HCT116 (cell line): ENCODE results near the gene NFIA. TPM values are rescaled to one million over a fixed set of nuclear protein-coding genes. Genes with fewer than 3 reads are reported as not detected.
"Not testable (repeated sequence)": the region's sequence is repeated elsewhere in the genome, so short reads cannot be mapped to it uniquely, and the experiment has no call there.

ENCODE experiments used
- ATAC-seq: fragments of 200-7000 bp; cut with Tn5 transposase; 2 replicates; pipeline ENCODE4 v1.9.1; 2020; ENCODE audit warnings: mild to moderate bottlenecking, moderate library complexity
- BruUV-seq: library from RNA; stranded (reverse); fragments of 400-500 nt; replicated peaks from 2 replicates; lab custom pipeline; 2021; lab: Mats Ljungman, UMichigan
- CTCF ChIA-PET: fragments of 300-600 bp; sonication (Branson Sonifier 250); formaldehyde crosslinking; loops from one replicate; lab custom pipeline; 2021; ENCODE audit warnings: antibody characterized with exemption; lab: Charles Lee
- POLR2A ChIA-PET: fragments of 300-600, 350-600 bp; sonication (Branson Sonifier 250); formaldehyde crosslinking; loops from one replicate; lab custom pipeline; 2021; ENCODE audit warnings: antibody characterized with exemption; lab: Charles Lee
- RAD21 ChIA-PET, 2 experiments: fragments of 300-600 bp; sonication (Branson Sonifier 250); formaldehyde crosslinking; loops; one replicate each; lab custom pipeline; 2023; ENCODE audit warnings: low total read pairs in 2 of 2; ENCODE audit not compliant: uncharacterized antibody in 2 of 2, unreplicated experiment in 2 of 2, low non-redundant PET in 1 of 2; lab: Charles Lee
- DNase-seq: peaks from one replicate; pipeline ENCODE4 v3.0.0-alpha.2; 2010; ENCODE audit warnings: low read depth, low spot score
- H2AFZ ChIP-seq: fragments of 200-600 bp; shearing (Covaris generic), sonication (generic); 2 replicates; pipeline ENCODE4 v1.6.1; 2017; ENCODE audit warnings: low read depth, mixed run types, mixed read lengths, antibody characterized with exemption, low read length; ENCODE audit not compliant: poor library complexity, severe bottlenecking
- H3K27ac ChIP-seq: 2 replicates; pipeline ENCODE4 v1.5.1; 2012; ENCODE audit warnings: low read depth, low read length
- H3K27me3 ChIP-seq: fragments of 200-600 bp; sonication (generic); 2 replicates; pipeline ENCODE4 v1.6.1; 2016; ENCODE audit warnings: mixed run types, low read length, mixed read lengths; ENCODE audit not compliant: insufficient read depth
- H3K36me3 ChIP-seq, 2 experiments: fragments of 200-500 bp in 1 of 2; fragments of 200-600 bp in 1 of 2; sonication (Bioruptor generic) in 1 of 2; sonication (generic) in 1 of 2; 2 replicates each; pipeline versions ENCODE4 v1.5.1 to v1.6.1; 2014 to 2016; ENCODE audit warnings: low read length in 2 of 2, inconsistent platforms in 1 of 2, mixed read lengths in 1 of 2, mixed run types in 1 of 2; ENCODE audit not compliant: insufficient read depth in 2 of 2, control insufficient read depth in 1 of 2
- H3K4me1 ChIP-seq, 2 experiments: fragments of 200-600 bp in 1 of 2; sonication (generic) in 1 of 2; 2 replicates each; pipeline versions ENCODE4 v1.5.1 to v1.6.1; 2012 to 2017; ENCODE audit warnings: low read length in 2 of 2, inconsistent platforms in 1 of 2, mild to moderate bottlenecking in 1 of 2, mixed read lengths in 1 of 2, mixed run types in 1 of 2, moderate library complexity in 1 of 2; ENCODE audit not compliant: insufficient read depth in 2 of 2, control insufficient read depth in 1 of 2
- H3K4me2 ChIP-seq: fragments of 200-600 bp; sonication (generic); 2 replicates; pipeline ENCODE4 v1.6.1; 2017; ENCODE audit warnings: mixed run types, low read length, mixed read lengths
- H3K4me3 ChIP-seq, 2 experiments: fragments of 200-600 bp in 1 of 2; sonication (generic) in 1 of 2; replicated peaks in 1 of 2; 2 replicates each; pipeline ENCODE4 v1.5.1; 2011 to 2016; ENCODE audit warnings: low read length in 2 of 2, control low read depth in 1 of 2, low read depth in 1 of 2, mild to moderate bottlenecking in 1 of 2, mixed read lengths in 1 of 2, mixed run types in 1 of 2
- H3K79me2 ChIP-seq: fragments of 200-600 bp; sonication (generic); 2 replicates; pipeline ENCODE4 v1.6.1; 2017; ENCODE audit warnings: mild to moderate bottlenecking, mixed run types, low read length, moderate library complexity, mixed read lengths; ENCODE audit not compliant: insufficient read depth
- H3K9ac ChIP-seq: fragments of 200-600 bp; sonication (generic); 2 replicates; pipeline ENCODE4 v1.6.1; 2016; ENCODE audit warnings: low read length, mixed read lengths
- H3K9me2 ChIP-seq: fragments of 200-600 bp; sonication (generic), shearing (Covaris generic); 2 replicates; pipeline ENCODE4 v1.6.1; 2017; ENCODE audit warnings: mixed run types, mild to moderate bottlenecking, moderate library complexity; ENCODE audit not compliant: insufficient read depth
- H3K9me3 ChIP-seq, 2 experiments: fragments of 200-500 bp in 1 of 2; fragments of 200-600 bp in 1 of 2; sonication (Bioruptor generic) in 1 of 2; sonication (generic) in 1 of 2; 2 replicates each; pipeline ENCODE4 v1.6.1; 2014 to 2017; ENCODE audit warnings: low read length in 2 of 2, mixed read lengths in 2 of 2, inconsistent platforms in 1 of 2, low read depth in 1 of 2, mild to moderate bottlenecking in 1 of 2, mixed run types in 1 of 2, moderate library complexity in 1 of 2; ENCODE audit not compliant: control insufficient read depth in 1 of 2, insufficient read depth in 1 of 2
- H4K20me1 ChIP-seq: fragments of 200-600 bp; sonication (generic), shearing (Covaris generic); 2 replicates; pipeline ENCODE4 v1.6.1; 2017; ENCODE audit warnings: mixed run types, mild to moderate bottlenecking, moderate library complexity; ENCODE audit not compliant: insufficient read depth
- CBX3 ChIP-seq: IDR thresholded peaks from 2 replicates; pipeline ENCODE4 v1.6.1; 2012; ENCODE audit warnings: low read depth
- CEBPB ChIP-seq: IDR thresholded peaks from 2 replicates; pipeline ENCODE4 v1.6.1; 2012; ENCODE audit warnings: low read depth
- POLR2A ChIP-seq: IDR thresholded peaks from 2 replicates; pipeline ENCODE4 v1.7.0; 2011; ENCODE audit warnings: borderline replicate concordance; ENCODE audit not compliant: insufficient read depth, insufficient read length; ENCODE audit errors: extremely low read depth
- intact Hi-C: fragments of 100-400 bp; cut with micrococcal nuclease; formaldehyde crosslinking; loops from 2 replicates; pipeline ENCODE4 v1.10.0; 2022
- total RNA-seq: library from RNA; stranded (reverse); gene quantifications from one replicate; pipeline ENCODE4 v1.2.1, GENCODE V29; 2021; ENCODE audit not compliant: unreplicated experiment
- TF ChIP-seq, protein P1 (sequence below): IDR thresholded peaks from 2 replicates; pipeline ENCODE4 v1.6.1; 2011; ENCODE audit warnings: mild to moderate bottlenecking, low read length, moderate library complexity; ENCODE audit not compliant: insufficient replicate concordance; ENCODE audit errors: extremely low read depth

The NFIA gene
- total RNA-seq, 1 experiment from 2014 or later, result 17.2 TPM

DNA sequence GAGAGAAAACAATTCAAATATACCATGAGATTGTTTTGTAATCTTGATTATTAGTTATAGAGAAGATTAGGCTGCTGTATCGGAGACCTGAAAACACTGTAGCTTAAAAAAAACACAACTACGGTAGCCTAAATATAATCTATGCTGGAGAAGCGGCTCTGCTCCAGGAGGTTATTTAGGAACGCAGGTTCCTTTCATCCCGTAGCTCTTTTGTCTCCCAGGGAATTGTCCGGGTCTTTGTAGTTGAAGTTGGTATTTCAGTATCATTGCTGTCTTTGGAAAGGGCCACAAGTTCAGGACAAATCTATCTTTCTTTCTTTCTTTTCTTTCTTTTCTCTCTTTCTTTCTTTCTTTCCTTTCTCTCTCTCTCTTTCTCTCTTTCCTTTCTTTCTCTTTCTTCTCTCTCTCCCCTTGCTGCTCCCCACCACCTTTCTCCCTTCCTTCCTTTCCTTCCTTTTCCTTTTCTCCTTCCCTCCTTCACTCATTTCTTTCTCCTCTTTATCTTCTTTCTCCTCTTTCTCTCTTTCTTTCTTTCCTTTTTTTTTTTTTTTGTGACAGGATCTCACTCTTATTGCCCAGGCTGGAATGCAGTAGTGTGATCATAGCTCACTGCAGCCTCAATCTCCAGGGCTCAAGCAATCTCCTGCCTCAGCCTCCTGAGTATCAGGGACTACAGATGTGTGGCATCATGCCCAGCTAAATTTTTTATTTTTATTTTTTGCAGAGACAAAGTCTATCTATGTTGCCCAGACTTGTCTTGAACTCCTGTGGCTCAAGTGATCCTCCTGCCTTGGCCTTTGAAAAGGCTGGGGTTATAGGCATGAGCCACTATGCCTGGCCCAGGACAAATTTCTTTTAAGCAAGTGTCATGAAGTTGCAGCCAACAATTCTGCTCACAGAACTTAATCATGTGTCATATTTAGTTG lies 10.9 kb upstream of the NFIA start:
- Histone ChIP-seq H4K20me1 (no peaks in the 10 kb centered on the region), H2AFZ (no peak overlapping the region), H3K79me2 (no peaks in the 10 kb centered on the region), H3K9me3 (no peaks in the 10 kb centered on the region), H3K9ac (no peak overlapping the region), H3K4me2 (no peak overlapping the region), H3K4me3 (no peak overlapping the region), H3K4me1 (peaks cover 3 to 14% of the 10 kb centered on the region in 2 experiments; a peak in 3 of 4 replicates), H3K27ac (no peak overlapping the region), H3K27me3 (no peaks in the 10 kb centered on the region), H3K36me3 (no peaks in the 10 kb centered on the region), H3K9me2 (no peaks in the 10 kb centered on the region)
- POLR2A ChIA-PET, result no interaction called here
- intact Hi-C loops, result no loop called here
- CTCF ChIA-PET, result interaction anchor here (1.5 kb wide), 1 partner anchor 22 kb away, joined by 3 read pairs; no protein-coding TSS in a partner anchor
- DNase-seq (no peak), ATAC-seq (no peak)
- no TSS peak for BruUV-seq
- RAD21 ChIA-PET, result no interaction called here
- TF ChIP-seq POLR2A (no peak), CBX3 (no peak)
- TF ChIP-seq, protein P1, sequence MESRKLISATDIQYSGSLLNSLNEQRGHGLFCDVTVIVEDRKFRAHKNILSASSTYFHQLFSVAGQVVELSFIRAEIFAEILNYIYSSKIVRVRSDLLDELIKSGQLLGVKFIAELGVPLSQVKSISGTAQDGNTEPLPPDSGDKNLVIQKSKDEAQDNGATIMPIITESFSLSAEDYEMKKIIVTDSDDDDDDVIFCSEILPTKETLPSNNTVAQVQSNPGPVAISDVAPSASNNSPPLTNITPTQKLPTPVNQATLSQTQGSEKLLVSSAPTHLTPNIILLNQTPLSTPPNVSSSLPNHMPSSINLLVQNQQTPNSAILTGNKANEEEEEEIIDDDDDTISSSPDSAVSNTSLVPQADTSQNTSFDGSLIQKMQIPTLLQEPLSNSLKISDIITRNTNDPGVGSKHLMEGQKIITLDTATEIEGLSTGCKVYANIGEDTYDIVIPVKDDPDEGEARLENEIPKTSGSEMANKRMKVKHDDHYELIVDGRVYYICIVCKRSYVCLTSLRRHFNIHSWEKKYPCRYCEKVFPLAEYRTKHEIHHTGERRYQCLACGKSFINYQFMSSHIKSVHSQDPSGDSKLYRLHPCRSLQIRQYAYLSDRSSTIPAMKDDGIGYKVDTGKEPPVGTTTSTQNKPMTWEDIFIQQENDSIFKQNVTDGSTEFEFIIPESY, result no peak

DNA sequence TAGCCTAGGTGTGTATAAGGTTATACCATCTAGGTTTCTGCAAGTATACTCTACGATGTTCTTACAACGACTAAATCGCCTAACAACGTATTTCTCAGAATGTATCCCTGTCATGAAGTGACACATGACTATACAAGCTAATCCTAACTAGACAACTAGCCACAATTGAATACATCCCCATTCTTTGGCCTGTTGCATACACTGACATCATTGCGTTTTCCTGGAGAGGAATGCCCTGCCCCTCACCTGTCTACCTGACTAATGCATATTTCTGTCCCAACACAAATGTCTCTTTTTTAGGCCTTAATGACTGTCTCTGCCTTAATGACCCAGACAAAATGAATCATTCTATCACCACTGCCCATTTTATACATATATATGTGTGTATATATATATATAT lies 8.5 kb upstream of the NFIA start:
- H3K36me3 ChIP-seq, result no peaks in the 10 kb centered on the region
- no peaks in the 10 kb centered on the region for H3K79me2 ChIP-seq
- ChIA-PET POLR2A (no interaction called here), CTCF (no interaction called here), RAD21 (no interaction called here)
- H3K9me3 ChIP-seq, result no peaks in the 10 kb centered on the region
- no peaks in the 10 kb centered on the region for H4K20me1 ChIP-seq
- H3K4me3 ChIP-seq, result no peak overlapping the region
- H2AFZ ChIP-seq, result no peak overlapping the region
- H3K4me1 ChIP-seq, result peaks cover 11 to 22% of the 10 kb centered on the region in 2 experiments; a peak in 3 of 4 replicates
- H3K4me2 ChIP-seq, result no peak overlapping the region
- no peaks in the 10 kb centered on the region for H3K27me3 ChIP-seq
- DNase-seq (no peak), ATAC-seq (no peak)
- H3K9ac ChIP-seq, result no peak overlapping the region
- no peak for TF ChIP-seq CEBPB
- no peak overlapping the region for H3K27ac ChIP-seq
- BruUV-seq, result no TSS peak
- intact Hi-C loops, result no loop called here
- H3K9me2 ChIP-seq, result no peaks in the 10 kb centered on the region

DNA sequence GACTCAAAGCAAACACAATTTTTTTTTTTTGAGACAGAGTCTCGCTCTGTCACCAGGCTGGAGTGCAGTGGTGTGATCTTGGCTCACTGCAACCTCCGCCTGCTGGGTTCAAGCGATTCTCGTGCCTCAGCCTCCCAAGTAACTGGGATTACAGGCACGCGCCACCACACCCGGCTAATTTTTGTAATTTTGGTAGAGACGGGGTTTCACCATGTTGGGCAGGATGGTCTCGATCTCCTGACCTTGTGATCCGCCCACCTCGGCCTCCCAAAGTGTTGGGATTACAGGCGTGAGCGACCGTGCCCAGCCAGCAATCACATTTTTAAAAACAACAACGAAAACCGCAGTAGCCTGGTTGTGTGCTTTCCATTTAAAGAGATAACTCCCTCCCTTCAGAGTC lies 6.5 kb upstream of the NFIA start:
- CTCF ChIA-PET, result interaction anchor here (2.8 kb wide), 1 partner anchor 27 kb away, joined by 29 read pairs; no protein-coding TSS in a partner anchor
- peak overlapping the region; percentile 91 for H3K4me2 ChIP-seq
- H3K9me2 ChIP-seq, H3K9me3 ChIP-seq, H3K4me3 ChIP-seq, ATAC-seq, DNase-seq, BruUV-seq, intact Hi-C loops, POLR2A ChIA-PET, H3K79me2 ChIP-seq, H3K27ac ChIP-seq, H3K36me3 ChIP-seq, RAD21 ChIA-PET, H3K27me3 ChIP-seq, H4K20me1 ChIP-seq, H3K9ac ChIP-seq, H2AFZ ChIP-seq: not testable (repeated sequence)
- H3K4me1 ChIP-seq, result peaks cover 29 to 42% of the 10 kb centered on the region in 2 experiments
